GM19240 (cell line): ENCODE measurements around the gene NPSR1.
A peak's percentile ranks its signal among the peaks of the same experiment; 100 is the strongest.
"Not testable (repeated sequence)": the region's sequence is repeated elsewhere in the genome, so short reads cannot be mapped to it uniquely, and the experiment has no call there.

ENCODE experiments used
- DNase-seq: peaks from one replicate; pipeline ENCODE4 v3.0.0; 2011; ENCODE audit warnings: low spot score; ENCODE audit not compliant: insufficient read length

NPSR1 gene

GRCh38 chr7:34757570-34758110 is 99.6 kb downstream of the NPSR1 start:
- DNase-seq: no peak

- no peak for DNase-seq
These were observed 100.1 kb downstream of the NPSR1 start for GRCh38 chr7:34758111-34758601.

- no peak for DNase-seq
These were observed 101.6 kb downstream of the NPSR1 start for GRCh38 chr7:34759477-34760125.

GRCh38 chr7:34760271-34760670 is 102.3 kb downstream of the NPSR1 start:
- DNase-seq: no peak

- DNase-seq: no peak
These were observed 103.2 kb downstream of the NPSR1 start for GRCh38 chr7:34761206-34761605.

GRCh38 chr7:34761627-34762026 is 103.6 kb downstream of the NPSR1 start:
- no peak for DNase-seq

GRCh38 chr7:34762764-34763163 is 104.7 kb downstream of the NPSR1 start:
- no peak for DNase-seq

- DNase-seq: no peak
These were observed 114.4 kb downstream of the NPSR1 start for GRCh38 chr7:34772296-34772938.

- no peak for DNase-seq
These were observed 118.8 kb downstream of the NPSR1 start for GRCh38 chr7:34776748-34777358.

- DNase-seq: no peak
These were observed 122.5 kb downstream of the NPSR1 start for GRCh38 chr7:34780546-34780945.

- no peak for DNase-seq
These were observed 129.6 kb downstream of the NPSR1 start for GRCh38 chr7:34787586-34787985.

GRCh38 chr7:34806831-34807230 is 148.8 kb downstream of the NPSR1 start:
- DNase-seq: no peak

GRCh38 chr7:34807548-34808340 is 149.7 kb downstream of the NPSR1 start:
- no peak for DNase-seq

GRCh38 chr7:34814203-34814842 is 156.3 kb downstream of the NPSR1 start:
- not testable (repeated sequence) for DNase-seq

GRCh38 chr7:34821932-34822558 is 164.0 kb downstream of the NPSR1 start:
- no peak for DNase-seq

- peak; percentile 14 for DNase-seq
These were observed 165.7 kb downstream of the NPSR1 start for GRCh38 chr7:34823650-34824258.

GRCh38 chr7:34825221-34825620 is 167.2 kb downstream of the NPSR1 start:
- DNase-seq: no peak

GRCh38 chr7:34830390-34830789 is 172.4 kb downstream of the NPSR1 start:
- DNase-seq: no peak

- no peak for DNase-seq
These were observed 173.4 kb downstream of the NPSR1 start for GRCh38 chr7:34831436-34831835.

GRCh38 chr7:34832020-34832419 is 174.0 kb downstream of the NPSR1 start:
- no peak for DNase-seq
